ENCODE measurements around the gene BCAP31.

- TF ChIP-seq CTCF (IDR thresholded peaks at IDR 0.05; ENCODE audit: insufficient read depth, low read length) (no peak), POLR2AphosphoS5 (IDR thresholded peaks at IDR 0.05; ENCODE audit: low read depth) (no peak), GABPA (IDR thresholded peaks at IDR 0.05; ENCODE audit: low read depth) (no peak), REST (IDR thresholded peaks at IDR 0.05; ENCODE audit: insufficient replicate concordance, low read depth) (peak; percentile 77), SPI1 (IDR thresholded peaks at IDR 0.05; ENCODE audit: borderline replicate concordance, low read depth) (no peak)
Measured at GRCh38 chrX:153767674-153768055, 43.5 kb upstream of the BCAP31 start.

Data from HL-60 (cell line).